GM21786 (cell line): ENCODE data around the gene GGA2.

Experiments used
- ATAC-seq: cut with Tn5 transposase; IDR thresholded peaks from one replicate; pipeline ENCODE4 v1.9.1; 2021; ENCODE audit not compliant: unreplicated experiment

The GGA2 gene

GRCh38 chr16:23505671-23506605 lies 4.4 kb downstream of the GGA2 start:
- no peak for ATAC-seq

GRCh38 chr16:23505180-23505665 lies 5.1 kb downstream of the GGA2 start:
- no peak for ATAC-seq

GRCh38 chr16:23504453-23505179 lies 5.7 kb downstream of the GGA2 start:
- peak; percentile 69 for ATAC-seq

- peak; percentile 11 for ATAC-seq
These were observed 6.2 kb downstream of the GGA2 start for GRCh38 chr16:23504076-23504452.

- no peak for ATAC-seq
These were observed 7.8 kb downstream of the GGA2 start for GRCh38 chr16:23502466-23502865.

- ATAC-seq, result no peak
These were observed 9.0 kb downstream of the GGA2 start for GRCh38 chr16:23501291-23501690.

- no peak for ATAC-seq
These were observed 9.4 kb downstream of the GGA2 start for GRCh38 chr16:23500862-23501225.

GRCh38 chr16:23500212-23500861 lies 10.0 kb downstream of the GGA2 start:
- no peak for ATAC-seq

- ATAC-seq, result no peak
These were observed 10.5 kb downstream of the GGA2 start for GRCh38 chr16:23499801-23500200.

GRCh38 chr16:23498863-23499262 lies 11.4 kb downstream of the GGA2 start:
- no peak for ATAC-seq

- no peak for ATAC-seq
These were observed 12.8 kb downstream of the GGA2 start for GRCh38 chr16:23497543-23497868.

GRCh38 chr16:23496821-23497542 lies 13.3 kb downstream of the GGA2 start:
- ATAC-seq, result no peak

- ATAC-seq, result no peak
These were observed 14.6 kb downstream of the GGA2 start for GRCh38 chr16:23495671-23496070.

GRCh38 chr16:23494188-23494587 lies 16.1 kb downstream of the GGA2 start:
- no peak for ATAC-seq

GRCh38 chr16:23491490-23492391 lies 18.6 kb downstream of the GGA2 start:
- no peak for ATAC-seq

- no peak for ATAC-seq
These were observed 23.8 kb downstream of the GGA2 start for GRCh38 chr16:23486480-23486879.

GRCh38 chr16:23485841-23486240 lies 24.5 kb downstream of the GGA2 start:
- ATAC-seq, result no peak

GRCh38 chr16:23485257-23485614 lies 25.1 kb downstream of the GGA2 start:
- no peak for ATAC-seq

GRCh38 chr16:23484510-23485256 lies 25.6 kb downstream of the GGA2 start:
- no peak for ATAC-seq
